SKM-1 (cell line): Measurements from ENCODE around the gene SCNN1A.

Source experiments
- DNase-seq: peaks from one replicate; lab custom pipeline; 2025; ENCODE audit not compliant: unreplicated experiment; lab: John Stamatoyannopoulos, UW

SCNN1A gene

GRCh38 chr12:6297170-6297569 lies 78.2 kb downstream of the SCNN1A start:
- DNase-seq = no peak
